NT2/D1 (cell line): Measurements from ENCODE around the gene PLXNA3.

Experiments
- SUZ12 ChIP-seq: IDR thresholded peaks from 2 replicates; pipeline ENCODE4 v1.6.1; 2011; ENCODE audit not compliant: insufficient read length, insufficient read depth; ENCODE audit errors: extremely low read depth
- YY1 ChIP-seq: IDR thresholded peaks from 2 replicates; pipeline ENCODE4 v1.6.1; 2011; ENCODE audit not compliant: insufficient read length, insufficient read depth

DNA sequence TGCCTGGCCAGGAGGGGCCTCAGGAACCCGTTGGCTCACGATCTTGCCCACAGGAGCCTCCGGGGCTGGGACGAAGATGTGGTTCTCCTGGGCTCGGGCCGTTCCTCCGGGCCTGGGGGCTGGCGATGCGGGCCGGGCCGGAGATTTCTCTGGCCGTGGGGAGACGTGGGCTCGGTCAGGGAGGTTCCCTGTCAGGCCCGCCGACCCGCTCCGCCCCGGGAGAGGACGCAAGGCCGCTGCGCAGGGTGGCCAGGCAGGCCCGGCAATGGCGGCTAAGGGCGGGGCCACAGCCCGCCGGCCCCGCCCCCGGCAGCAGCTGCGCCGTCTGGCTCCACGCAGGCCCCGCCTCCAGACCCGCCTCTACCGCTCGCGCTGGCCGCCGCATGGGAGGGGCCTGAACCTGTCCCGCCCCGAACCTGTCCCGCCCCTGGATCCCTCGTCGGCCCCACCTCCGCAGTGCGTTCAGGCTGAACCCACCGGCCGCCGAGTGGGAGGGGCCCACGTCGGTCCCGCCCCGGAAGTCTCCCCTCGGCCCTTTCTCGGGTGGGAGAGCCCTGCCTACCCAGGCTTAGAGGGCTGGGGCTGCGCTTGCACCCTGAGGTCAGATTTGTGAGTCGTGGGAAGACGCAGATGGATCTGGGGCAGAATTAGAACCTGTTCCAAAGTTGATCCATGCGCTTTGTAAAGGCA, 58.0 kb downstream of the PLXNA3 start, which contains the start of gene FAM3A:
- TF ChIP-seq YY1 (no peak), SUZ12 (no peak)
